HG03378 (cell line): ENCODE data around the gene GABPB1.
"Not testable (repeated sequence)": the region's sequence is repeated elsewhere in the genome, so short reads cannot be mapped to it uniquely, and the experiment has no call there.

Experiments used
- ATAC-seq: cut with Tn5 transposase; IDR thresholded peaks from one replicate; pipeline ENCODE4 v1.9.1; 2021; ENCODE audit warnings: mild to moderate bottlenecking, moderate library complexity; ENCODE audit not compliant: unreplicated experiment

The GABPB1 gene

DNA sequence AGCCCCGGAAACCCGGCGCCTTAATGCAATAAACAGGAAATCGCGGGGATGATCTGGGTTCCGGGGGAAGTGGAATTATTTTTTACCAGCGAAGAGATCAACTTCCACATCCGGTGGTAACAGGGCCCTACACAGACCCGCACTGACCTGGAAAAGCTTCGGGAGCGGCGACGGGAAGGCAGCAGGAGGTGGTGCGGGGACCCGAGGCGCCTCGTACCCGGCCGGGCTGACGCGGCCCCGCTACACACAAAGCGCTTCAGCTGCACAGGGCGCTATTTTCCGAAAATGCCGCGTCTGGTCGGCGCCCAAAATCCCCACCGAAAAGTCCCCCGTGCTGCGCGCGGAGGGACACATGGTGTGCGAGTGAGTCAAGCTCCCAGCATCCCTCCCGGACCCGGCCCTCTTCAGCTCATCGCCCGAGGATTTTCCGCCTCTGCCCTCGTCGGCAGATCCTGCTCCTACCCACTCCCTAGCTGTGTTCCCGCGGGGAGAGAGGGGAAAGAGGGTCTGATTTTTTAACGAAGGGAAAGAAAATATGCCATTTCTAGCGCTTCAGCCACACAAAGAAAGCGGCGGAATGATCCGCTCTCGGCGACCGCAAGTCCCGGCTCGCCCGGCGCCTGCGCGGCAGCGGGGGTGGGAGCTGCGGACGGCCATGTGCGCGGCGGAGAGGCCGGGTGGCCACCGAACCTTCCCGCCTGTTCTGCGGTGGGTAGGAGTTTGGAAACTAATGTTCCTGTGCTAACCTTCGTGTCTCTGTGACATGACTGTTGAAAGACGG is at the start of gene GABPB1:
TSS of gene GABPB1 (minus strand) at position 361 of the 781 bp plus-strand sequence. CDS start 45,400 bp downstream, outside the sequence.
- ATAC-seq = peak; percentile 34

DNA sequence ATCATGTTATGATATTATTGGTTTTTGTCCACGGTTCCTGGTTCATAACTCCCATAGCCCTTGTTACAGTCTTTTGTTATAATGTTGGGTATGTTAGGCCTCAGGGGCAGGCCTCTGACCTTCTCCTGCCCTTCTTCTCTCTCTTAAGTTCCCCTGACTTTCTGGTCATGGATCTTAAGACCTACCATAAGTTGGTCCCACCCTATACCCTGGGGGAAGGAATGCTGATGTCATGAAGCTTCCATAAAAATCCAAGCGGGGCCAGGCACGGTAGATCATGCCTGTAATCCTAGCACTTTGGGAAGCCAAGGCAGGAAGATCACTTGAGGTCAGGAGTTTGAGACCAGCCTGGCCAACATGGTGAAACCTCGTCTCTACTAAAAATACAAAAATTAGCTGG is 36.6 kb upstream of the GABPB1 start:
- not testable (repeated sequence) for ATAC-seq

DNA sequence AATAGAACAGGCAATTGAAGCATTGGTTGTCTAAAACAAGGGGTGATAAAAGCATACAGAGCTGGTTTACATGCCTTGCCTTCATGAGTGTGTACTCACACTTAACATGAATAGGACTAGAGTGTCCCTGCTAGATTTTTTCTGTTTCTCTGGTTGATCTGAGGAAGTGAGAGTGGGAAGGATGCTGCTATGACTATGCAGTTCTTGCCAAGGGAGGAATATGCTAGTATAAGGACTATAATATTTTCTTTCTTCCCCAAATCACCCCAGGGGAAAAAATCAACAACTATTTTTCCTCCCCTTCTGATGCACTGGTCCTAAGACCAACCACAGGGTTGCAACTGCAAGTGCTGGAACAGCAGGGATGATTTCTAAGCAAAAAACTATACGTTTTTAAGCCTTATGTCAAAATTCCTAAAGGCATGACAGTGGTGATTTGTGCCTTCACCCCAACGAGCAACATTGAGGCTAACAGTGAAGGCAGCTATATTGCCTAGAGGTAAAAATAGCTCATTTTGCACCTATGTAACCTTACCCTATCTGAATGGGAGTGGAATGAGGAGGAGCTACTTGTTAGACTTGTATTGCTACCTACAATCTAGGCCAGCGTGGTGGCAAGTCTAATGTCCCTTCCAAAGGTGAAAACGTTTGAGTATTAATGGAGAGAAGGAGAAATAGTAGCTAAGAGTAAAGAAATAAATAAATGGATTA is 35.7 kb upstream of the GABPB1 start:
- peak; percentile 94 for ATAC-seq

DNA sequence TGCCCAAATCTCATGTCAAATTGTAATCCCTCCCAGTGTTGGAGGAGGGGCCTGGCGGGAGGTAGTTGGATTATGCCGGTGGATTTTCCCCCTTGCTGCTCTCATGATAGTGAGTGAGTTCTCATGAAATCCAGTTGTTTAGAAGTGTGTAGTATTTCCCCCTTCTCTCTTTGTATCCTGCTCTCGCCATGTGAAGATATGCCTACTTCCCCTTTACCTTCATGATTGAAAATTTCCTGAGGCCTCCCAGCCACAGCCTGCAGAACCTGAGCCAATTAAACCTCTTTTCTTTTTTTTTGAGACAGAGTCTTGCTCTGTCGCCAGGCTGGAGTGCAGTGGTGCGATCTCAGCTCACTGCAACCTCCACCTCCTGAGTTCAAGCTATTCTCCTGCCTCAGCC is 27.4 kb upstream of the GABPB1 start:
- ATAC-seq = not testable (repeated sequence)

DNA sequence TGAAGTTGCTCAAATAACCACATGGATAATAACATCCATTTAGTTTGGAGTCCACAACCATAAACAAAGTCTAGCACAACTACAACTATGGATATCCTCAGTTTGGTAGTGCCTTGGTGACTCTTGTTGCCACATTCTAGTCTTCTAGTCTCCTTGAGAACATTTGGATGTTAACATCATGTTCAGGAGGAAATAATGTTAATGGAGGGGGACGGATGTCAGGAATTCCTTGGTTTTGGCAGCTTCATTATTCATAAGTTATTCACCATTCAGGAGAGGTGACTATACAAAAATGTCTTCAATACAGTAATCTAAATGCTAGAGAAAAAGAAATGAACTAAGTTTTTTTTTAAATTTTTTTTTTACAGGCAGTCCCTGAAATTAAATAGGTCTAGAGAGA is 26.4 kb upstream of the GABPB1 start:
- ATAC-seq = no peak

DNA sequence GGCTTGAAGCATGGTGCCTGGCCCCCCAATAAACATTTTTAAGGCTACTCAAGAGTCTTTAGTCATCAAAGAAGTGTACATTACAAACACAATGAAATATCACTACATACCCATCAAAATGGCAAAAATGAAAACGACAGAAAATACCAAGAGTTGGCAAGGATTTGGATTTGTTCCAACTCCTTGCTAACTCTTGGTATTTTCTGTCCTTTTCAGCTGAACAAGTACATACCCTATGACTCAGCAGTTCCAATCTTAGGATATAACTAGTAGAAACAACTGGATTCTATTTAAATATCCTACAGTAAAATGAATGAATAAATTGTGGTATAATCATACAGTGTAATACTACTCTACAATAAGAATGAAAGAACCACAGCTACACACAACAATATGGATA is 25.1 kb upstream of the GABPB1 start:
- ATAC-seq = no peak

DNA sequence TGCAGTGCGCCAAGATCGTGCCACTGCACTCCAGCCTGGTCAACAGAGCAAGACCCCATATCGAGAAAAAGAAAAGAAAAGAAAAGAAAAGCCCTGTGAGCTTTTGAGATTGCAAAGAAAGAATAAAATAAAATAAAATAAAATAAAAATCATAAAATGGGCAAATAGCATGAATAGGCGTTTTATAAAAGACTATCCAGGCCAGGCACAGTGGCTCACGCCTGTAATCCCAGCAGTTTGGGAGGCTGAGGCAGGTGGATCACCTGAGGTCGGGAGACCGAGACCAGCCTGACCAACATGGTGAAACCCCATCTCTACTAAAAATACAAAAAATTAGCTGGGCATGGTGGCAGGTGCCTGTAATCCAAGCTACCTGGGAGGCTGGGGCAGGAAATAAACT is 24.4 kb upstream of the GABPB1 start:
- ATAC-seq = not testable (repeated sequence)

DNA sequence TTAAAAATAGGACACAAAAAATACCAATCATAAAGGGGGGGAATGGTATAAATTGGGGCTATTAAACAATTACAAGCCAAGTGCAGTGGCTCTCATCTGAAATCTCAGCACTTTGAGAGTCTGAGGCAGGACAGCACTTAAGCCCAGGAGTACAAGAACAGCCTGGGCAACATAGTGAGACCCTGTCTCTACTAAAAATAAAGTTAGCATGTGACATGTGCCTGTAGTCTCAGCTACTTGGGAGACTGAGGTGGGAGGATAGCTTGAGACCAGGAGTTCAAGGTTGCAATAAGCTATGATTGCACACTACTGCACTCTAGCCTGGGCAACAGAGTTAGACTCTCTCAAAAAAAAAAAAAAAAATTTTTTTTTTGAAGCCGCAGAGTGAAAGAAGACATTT is 23.8 kb upstream of the GABPB1 start:
- no peak for ATAC-seq

DNA sequence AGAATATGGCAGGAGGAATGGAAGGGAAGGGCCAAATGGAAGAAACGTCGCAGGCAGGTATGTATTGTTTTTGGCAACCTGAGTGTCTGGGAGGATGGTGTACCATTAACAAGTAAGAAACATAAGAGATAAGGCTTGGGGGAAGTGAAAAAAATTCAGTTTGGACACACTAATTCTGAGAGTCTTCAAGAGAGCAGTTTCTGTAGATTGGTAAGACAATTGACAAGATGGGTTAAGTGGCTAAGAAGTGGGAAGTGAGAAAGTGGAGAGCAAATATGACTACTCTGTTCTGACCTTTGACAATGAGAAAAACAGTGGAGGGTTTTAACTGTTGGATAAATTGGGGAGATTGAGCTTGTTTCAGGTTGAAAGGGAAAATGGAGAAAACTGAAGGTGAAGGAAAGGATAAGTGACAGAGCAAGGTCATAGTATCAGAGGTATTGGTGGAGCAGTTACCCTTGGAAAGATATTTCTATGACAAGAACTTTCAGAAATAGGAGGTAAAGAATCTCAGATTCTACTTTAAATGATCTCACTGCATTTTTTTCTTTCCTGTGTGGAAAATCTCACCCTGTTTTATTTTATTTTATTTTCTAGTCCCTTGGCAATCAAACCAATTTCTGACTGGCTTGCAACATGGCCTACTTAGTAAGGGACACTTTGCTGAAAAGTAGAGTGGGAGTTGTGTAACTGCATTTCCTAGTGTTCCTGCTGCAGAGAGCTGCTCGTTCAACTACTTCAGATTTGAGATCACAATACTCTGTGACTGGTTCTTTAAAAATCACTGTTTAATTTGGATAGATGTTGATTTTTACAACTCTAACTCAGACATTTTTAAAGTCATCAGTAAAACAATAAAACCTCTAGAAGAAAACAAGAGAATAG is 23.1 kb upstream of the GABPB1 start:
- ATAC-seq = peak; percentile 98

DNA sequence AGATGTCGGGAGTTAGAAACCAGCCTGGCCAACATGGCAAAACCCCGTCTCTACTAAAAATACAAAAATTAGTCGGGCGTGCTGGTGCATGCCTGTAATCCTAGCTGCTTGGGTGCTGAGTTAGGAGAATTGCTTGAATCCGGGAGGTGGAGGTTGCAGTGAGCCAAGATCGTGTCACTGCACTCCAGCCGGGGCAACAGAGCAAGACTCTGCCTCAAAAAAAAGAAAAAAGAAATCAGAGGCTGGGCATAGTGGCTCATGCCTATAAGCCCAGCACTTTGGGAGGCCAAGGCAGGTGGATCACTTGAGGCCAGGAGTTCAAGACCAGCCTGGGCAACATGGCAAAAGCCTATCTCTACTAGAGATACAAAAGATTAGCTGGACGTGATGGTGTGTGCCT is 14.6 kb upstream of the GABPB1 start:
- ATAC-seq = not testable (repeated sequence)

DNA sequence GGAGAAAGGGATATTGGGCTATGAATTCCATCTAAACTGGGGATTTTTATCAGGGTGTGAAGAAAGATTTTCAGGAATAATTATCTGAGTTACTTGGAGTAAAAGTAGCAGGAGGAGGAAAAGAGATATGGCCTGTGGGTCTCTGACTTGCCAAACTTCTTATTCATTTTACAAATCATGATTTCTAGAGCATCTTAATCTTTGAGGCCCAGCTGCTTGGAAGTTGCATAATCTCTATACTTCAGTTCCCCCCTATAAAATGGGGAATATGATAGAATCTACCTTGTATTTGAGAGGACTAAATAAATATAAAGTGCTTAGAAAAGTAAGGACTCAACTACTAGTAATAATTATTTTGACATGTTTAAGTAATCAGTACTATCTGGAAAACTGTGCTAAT is 11.0 kb upstream of the GABPB1 start:
- no peak for ATAC-seq

DNA sequence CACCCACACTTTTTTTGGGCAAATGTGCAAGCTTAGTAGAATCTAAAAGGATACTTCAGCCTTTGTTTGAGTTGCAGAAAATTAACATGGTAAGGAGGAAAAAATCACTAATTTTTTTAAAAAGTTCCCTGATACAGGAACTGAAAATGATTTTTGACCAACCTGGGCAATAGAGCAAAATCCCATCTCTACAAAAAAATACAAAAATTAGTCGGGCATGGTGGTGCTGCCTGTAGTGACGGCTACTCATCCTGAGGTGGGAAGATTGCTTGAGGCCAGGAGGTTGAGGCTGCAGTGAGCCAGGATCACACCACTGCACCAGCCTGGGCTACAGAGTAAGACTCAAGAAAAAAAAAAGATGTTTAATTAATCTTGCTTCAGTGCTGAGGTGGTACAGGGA is 10.6 kb upstream of the GABPB1 start:
- ATAC-seq = no peak

DNA sequence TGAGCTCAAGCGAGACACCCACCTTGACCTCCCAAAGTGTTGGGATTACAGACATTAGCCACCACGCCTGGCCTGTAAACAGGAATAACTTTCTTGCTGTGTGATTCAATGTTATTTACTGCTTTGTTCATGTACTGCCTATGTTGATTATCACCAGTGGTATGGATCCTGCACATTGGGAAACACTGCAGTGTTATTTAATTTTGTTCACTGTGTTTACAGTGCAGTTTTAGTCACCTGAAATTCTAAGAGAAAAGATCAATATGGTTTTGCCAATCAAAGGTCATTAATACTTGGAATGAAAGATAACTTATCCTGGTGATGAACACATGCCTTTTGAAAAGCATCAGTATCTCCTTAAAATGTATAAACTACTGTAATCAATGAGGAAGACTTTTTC is 8.6 kb upstream of the GABPB1 start:
- no peak for ATAC-seq

DNA sequence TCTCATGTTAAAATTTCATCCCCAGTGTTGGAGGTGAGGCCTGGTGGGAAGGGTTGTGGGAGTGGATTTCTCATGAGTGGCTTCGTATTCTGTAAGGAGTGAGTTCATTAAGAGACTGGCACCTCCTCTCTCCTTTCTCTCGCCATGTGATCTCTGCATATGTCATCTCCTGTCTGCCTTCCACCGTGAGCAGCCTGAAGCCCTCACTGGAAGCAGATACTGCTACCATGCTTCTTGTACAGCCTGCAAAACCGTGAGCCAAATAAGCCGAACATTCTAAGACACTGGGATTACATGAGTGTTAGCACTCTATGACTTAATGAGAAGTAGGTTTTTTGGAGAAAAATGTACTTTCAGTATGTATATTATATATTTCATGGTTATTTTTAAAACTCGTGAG is 6.8 kb upstream of the GABPB1 start:
- ATAC-seq = no peak

DNA sequence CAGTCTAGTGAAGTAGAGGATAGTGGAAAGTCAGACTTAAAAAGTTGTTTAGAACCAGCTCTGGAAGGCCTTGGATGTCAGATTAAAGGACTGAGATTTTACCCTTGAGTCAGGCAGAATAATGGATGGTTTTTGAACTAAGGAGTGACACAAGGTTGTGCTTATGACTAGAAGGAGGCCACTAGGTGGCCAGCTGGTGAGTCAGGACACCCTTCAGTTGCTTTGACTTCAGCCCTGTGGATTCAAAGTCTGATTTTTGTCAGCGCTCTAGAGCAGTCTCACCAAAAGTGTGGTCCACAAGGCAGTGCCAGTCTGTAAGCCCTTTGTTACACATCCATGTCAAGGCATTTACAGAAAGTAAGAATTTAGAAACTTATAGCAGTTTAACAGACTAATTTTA is 3.8 kb upstream of the GABPB1 start:
- no peak for ATAC-seq

DNA sequence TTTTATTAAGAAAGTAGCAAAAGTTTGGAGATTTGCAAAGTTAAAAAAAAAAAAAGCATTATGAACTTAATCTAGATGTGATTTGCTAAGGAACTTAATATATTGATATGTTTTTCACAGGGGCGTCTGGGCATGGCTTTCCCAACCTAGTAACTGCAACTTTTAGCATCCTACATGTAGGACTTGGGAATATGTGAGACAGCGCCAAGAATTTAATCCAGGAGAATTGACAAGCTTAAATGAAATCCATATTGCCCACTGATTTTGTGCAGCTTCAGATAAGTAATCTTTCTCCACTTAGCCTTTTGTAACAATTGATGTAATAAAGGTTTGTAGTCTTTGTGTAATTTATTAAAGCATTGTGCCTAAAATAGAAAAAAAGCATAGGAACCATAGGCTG is 982 bp upstream of the GABPB1 start:
- no peak for ATAC-seq

DNA sequence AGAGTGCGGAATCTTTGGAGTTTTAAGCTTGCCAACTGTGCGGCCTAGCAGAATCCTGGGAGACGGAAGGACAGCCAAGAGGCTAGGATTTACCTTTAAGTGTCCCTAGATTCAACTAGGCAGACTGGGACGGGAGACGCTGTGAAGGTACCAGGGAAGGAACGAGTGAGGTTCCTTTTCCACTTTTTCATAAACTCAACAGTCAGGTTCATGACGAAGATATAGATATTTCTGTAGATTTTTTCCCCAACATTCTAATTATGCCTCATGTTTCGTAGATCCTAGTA is 564 bp upstream of the GABPB1 start:
- ATAC-seq = peak; percentile 1

DNA sequence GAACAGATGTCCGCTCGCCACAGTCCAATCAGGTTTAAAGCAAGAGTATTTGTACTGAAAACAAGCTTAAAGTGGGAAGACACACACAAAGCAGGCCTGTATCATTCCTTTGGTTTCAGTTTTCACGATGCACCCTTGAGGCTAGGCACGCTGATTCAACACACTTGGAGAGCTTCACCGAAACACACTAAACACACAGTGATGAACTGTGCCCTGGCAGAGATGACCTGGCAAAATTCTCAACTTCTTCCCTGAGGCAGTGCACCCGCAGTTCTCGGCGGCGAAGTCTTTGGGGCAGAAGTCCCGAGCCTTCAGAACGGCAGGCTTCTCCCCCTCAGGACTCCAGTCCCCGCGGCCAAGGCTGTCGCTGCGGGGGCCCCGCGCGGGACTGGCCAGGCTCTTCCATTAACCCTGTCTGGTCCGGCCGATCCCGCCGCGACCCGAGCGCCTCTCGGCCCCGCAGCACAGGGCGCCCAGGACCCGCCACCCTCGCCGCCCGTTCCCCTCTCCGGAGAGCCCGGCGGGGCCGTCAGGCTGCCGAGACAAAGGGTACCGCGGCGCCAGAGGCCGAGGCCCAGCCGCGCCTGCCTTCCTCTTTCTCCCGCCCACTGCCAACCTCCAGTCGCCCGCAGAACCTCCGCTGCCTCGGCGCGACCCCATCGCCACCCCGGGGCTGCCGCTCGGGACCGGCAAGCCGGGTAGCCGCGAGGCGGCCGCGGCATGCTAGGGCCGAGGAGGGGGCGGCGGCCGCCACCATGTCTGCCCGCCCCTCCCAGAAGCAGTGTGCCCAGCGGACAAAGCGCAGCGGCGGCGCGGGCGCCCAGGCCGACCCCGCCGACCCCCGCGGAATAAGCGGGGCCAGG is 792 bp downstream of the GABPB1 start:
- peak; percentile 30 for ATAC-seq

DNA sequence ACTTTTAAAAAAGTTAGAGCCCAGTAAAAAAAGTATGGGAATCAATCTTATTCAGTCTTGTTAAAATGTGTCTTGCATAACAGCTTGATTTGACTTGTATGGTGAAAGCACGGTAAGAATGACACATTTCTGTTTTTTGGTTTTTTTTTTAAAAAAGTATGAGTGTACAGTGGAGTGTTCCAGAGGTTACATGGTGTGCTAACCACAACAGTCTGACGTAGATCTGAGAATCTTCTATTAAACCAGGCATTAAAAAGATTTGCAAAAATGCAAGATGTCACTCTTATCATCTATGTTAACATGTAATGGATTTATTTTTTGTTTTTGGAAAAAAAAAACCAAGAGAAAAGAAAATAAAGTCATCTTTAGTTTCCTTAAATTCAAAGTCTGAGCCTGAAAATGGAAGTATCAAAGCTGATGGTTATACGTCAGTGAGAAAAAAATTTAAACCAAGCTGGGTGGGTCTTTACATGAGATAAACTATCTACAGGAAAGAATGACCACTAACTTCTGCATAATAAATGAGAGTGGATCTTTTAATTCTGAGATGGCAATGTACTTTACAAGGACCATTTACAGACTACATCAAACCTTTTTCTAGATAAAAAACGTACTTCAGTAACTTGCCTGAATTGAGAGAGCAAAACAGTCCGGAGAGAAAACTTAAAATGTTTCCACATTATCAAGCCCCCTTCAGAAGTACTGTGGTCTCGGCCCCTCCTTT is 1.6 kb downstream of the GABPB1 start:
- peak; percentile 35 for ATAC-seq

DNA sequence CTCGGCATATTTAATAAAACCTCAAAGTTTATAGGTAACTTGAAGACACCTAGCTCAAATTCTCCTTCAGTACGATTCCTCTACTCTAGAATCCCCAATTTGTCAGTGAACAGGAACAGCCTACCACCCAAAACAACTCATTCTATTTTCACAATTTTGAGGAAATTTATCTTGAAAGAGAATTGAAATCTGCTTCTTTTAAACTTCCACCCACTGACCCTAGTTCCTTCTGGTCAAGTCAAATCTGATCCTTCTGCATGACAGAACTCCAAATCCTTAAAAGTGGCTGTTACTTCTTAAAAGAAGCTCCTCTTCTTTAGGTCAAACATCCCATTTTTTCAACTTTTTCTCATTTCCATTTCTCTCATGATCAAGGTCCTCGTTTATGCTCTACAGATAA is 4.4 kb downstream of the GABPB1 start:
- no peak for ATAC-seq
